HG03097 (cell line): Measurements from ENCODE around the gene KCNK3.
A peak's percentile ranks its signal among the peaks of the same experiment; 100 is the strongest.
"Not testable (repeated sequence)": the region's sequence is repeated elsewhere in the genome, so short reads cannot be mapped to it uniquely, and the experiment has no call there.

Source experiments
- ATAC-seq: cut with Tn5 transposase; IDR thresholded peaks from one replicate; pipeline ENCODE4 v1.9.1; 2021; ENCODE audit not compliant: unreplicated experiment, low FRiP score

Gene KCNK3

GRCh38 chr2:26746934-26747333 lies 54.4 kb downstream of the KCNK3 start:
- ATAC-seq: no peak

- ATAC-seq: not testable (repeated sequence)
Measured at GRCh38 chr2:26749787-26750420, 57.4 kb downstream of the KCNK3 start.

GRCh38 chr2:26750467-26750866 lies 57.9 kb downstream of the KCNK3 start:
- not testable (repeated sequence) for ATAC-seq

- ATAC-seq: no peak
Measured at GRCh38 chr2:26752656-26753055, 60.1 kb downstream of the KCNK3 start.

- ATAC-seq: no peak
Measured at GRCh38 chr2:26754539-26754938, 62.0 kb downstream of the KCNK3 start.

GRCh38 chr2:26754972-26755670 lies 62.6 kb downstream of the KCNK3 start:
- ATAC-seq: no peak

- ATAC-seq: no peak
Measured at GRCh38 chr2:26756337-26756736, 63.8 kb downstream of the KCNK3 start.

GRCh38 chr2:26757873-26758789 lies 65.6 kb downstream of the KCNK3 start:
- ATAC-seq: no peak

- no peak for ATAC-seq
Measured at GRCh38 chr2:26758790-26759321, 66.3 kb downstream of the KCNK3 start.

- ATAC-seq: no peak
Measured at GRCh38 chr2:26759845-26760244, 67.3 kb downstream of the KCNK3 start.

GRCh38 chr2:26760991-26761390 lies 68.5 kb downstream of the KCNK3 start:
- ATAC-seq: not testable (repeated sequence)

- no peak for ATAC-seq
Measured at GRCh38 chr2:26763019-26763418, 70.5 kb downstream of the KCNK3 start.

GRCh38 chr2:26764078-26764887 lies 71.8 kb downstream of the KCNK3 start, which contains the start of gene SLC35F6:
Gene SLC35F6, plus strand, starts transcription at chr2:26764284. Its CDS starts 66 bp downstream, at chr2:26764350.
- ATAC-seq: peak; percentile 62

- ATAC-seq: no peak
Measured at GRCh38 chr2:26764906-26765305, 72.4 kb downstream of the KCNK3 start.

- ATAC-seq: no peak
Measured at GRCh38 chr2:26765475-26766200, 73.1 kb downstream of the KCNK3 start.

GRCh38 chr2:26767129-26767528 lies 74.6 kb downstream of the KCNK3 start:
- no peak for ATAC-seq

GRCh38 chr2:26767894-26768487 lies 75.5 kb downstream of the KCNK3 start:
- no peak for ATAC-seq

GRCh38 chr2:26768759-26769088 lies 76.2 kb downstream of the KCNK3 start:
- no peak for ATAC-seq

GRCh38 chr2:26769089-26769761 lies 76.7 kb downstream of the KCNK3 start:
- ATAC-seq: no peak
